HTERT RPE-1 (cell line): ENCODE results near the gene CDH16.
"Not testable (repeated sequence)": the region's sequence is repeated elsewhere in the genome, so short reads cannot be mapped to it uniquely, and the experiment has no call there.

Source experiments
- in situ Hi-C: fragments of 300-500 bp; cut with MboI; formaldehyde crosslinking; loops from 4 replicates; pipeline ENCODE4 v1.14.3; 2020; ENCODE audit warnings: low sequenced_read_pairs

The CDH16 gene

DNA sequence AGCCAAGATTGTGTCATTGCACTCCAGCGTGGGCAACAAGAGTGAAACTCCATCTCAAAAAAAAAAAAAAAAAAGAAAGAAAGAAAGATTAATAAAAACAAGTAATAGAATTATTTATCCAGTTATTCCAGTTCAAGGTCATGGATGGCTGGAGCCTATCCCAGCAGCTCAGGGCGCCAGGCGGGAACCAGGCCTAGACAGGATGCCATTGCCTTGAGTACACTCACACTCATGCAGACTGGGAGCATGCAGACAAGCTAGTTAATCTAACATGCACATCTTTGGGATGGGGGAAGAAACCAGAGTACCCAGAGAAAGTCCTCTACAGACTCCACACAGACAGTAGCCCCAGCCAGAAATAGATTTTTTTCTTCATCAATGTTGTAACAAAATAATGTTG lies 20.5 kb downstream of the CDH16 start:
- in situ Hi-C loops: no loop called here

DNA sequence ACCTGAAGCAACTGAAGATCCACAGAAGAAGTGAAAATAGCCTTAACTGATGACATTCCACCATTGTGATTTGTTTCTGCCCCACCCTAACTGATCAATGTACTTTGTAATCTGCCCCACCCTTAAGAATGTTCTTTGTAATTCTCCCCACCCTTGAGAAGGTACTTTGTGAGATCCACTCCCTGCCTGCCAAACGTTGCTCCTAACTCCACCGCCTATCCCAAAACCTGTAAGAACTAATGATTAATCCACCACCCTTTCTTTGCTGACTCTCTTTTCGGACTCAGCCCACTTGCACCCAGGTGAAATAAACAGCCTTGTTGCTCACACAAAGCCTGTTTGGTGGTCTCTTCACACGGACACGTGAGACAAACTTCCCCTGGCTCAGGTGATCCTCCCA lies 22.0 kb downstream of the CDH16 start:
- in situ Hi-C loops: not testable (repeated sequence)

DNA sequence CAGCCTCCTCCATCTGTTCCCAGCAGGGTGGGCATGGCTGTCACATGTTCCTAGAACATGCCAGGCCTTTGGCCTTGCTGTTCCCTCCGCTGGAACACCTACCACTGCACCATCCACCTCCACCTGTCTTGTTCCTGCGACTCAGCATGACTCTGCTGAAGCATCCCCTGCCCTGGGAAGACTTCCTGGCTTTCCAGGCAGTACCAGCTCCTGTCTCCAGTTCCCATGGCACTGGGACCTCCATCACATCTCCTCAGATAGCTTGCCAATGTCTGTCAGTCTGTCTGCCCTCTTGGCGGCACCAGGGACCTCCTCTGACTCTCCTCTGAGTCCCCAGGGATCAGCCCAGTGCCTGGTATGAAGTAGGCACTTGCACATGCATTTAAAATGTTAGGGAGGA lies 22.7 kb downstream of the CDH16 start:
- in situ Hi-C loops: no loop called here

DNA sequence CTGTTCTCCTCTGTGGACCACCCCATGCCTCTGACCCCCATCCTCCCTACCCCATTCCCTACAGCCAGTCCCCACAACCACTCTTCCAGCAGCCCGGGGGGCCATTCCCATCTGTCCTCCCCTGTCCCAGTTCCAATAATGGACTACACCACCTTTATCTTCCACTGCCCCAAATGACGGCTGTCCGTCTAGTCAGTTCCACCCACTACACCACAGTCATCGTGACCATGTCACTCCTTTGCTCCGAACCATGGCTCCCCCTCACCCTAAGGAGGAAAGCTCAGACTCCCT lies 23.1 kb downstream of the CDH16 start:
- in situ Hi-C loops: no loop called here

DNA sequence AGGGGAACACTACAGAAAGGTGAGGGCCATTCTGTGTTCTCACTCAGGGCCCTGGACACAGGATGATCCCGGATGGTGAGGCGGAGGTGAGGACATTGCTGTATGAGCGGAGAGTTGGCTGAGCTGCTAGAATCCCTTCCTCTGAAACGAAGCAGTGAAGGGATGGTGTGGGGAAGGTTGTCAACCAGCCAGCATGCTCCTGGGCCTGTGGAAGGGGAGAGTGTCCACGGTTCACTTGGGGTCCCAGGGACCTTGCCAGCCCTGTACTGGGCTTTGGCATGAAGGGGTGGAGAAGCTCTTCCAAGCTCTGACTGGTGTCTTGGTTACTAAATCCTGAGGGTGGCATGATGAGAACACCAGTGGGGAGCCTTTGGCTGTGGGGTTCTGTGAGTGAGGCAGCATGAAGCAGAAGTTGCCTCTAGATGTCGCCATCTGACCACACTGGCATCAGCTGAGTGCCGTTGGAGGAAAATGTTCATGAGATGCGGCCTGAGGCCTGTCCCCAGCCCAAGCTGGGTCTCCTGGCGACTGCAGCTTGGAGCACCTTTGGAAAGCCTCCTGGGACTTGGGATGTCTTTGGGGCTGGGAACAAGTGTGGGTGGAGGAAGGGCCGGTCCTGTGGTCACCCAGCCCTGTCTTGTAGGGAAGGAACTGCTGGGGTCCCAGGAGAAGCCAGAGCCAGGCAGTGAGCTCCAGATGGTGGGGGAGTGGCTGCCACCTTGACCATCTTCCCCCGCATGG lies 23.6 kb downstream of the CDH16 start:
- in situ Hi-C loops: no loop called here

DNA sequence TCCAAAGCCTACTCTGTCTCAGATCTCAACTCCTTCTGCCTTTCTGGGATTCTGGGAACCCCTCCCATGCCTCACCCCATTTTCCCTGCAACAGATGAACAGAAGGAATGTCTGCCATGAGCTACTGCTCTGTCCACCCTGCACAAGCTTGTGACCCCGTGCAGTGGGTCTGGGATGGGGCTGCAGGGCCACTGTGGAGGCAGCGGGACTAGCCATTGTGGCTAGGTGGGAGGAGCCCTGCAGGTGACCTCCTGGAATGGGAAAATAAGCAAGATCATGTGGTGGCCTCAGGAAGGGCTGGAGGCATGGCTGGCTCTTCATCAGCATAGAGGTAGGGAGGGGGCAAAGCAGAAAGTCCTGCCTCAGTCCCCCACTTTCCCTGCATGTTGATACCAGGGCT lies 24.6 kb downstream of the CDH16 start:
- in situ Hi-C loops: no loop called here

DNA sequence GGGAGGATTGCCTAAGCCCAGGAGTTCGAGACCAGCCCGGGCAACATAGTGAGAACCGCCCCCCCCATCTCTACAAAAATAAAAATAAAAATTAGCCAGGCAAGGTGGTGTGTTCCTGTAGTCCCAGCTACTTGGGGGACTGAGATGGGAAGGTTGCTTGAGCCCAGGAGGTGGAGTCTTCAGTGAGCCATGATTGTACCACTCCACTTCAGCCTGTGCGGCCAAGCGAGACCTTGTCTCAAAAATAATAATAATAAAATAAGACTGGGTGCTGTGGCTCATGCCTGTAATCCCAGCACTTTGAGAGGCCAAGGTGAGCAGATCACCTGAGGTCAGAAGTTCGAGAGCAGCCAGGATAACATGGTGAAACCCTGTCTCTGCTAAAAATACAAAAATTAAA lies 26.9 kb downstream of the CDH16 start:
- in situ Hi-C loops: no loop called here

DNA sequence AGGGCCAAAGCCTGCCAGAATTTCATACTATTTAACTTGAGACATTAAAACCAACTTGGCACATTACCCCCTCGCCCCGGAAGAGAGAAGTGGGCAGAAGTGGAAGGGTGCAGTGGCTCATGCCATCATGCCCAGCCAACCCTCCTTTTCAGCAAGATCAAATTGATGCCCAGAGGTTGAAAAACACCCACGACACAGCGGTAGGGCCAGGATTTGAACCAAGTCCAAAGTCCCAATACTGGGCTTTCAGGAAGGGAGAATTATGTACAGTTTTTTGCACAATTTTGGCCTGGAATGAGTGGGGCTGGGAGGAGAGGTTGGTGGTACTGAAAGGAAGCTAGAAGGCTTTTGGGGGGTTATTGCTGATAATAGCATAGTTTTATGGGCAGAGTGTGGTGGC lies 27.3 kb downstream of the CDH16 start:
- in situ Hi-C loops: no loop called here

DNA sequence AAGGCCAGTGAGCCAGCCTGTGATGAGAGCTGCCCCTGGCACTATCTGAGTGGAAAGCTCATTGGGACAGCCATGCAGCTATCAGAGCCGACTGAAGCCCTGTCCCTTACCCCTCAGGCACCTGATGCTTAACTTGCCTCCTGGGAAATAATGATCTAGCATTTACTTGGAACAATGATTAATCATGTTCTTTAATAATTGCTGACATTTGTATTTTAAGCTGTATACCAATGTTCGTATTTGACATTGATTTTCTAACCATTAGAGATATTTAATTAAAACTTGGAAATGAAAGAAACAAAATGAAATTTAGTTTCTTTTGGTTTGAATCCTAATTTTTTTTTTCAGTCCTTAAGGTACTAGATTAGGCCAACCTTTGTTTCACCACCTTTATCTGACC lies 27.9 kb downstream of the CDH16 start:
- in situ Hi-C loops: no loop called here

DNA sequence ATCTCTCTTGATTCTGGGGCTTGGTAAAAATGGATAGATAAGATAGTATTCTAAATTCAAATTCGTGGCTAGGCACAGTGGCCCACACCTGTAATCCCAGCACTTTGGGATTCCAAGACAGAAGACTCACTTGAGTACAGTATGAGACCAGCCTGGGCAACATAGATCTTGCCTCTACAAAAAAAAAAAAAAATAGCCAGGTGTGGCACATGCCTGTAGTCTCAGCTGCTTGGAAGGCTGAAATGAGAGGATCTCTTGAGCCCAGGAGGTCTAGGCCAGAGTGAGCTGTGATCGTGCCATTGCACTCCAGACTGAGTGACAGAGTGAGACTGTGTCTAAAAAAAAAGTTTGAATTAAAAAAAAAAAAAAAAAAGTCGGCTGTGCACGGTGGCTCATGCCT lies 29.1 kb downstream of the CDH16 start:
- in situ Hi-C loops: no loop called here

DNA sequence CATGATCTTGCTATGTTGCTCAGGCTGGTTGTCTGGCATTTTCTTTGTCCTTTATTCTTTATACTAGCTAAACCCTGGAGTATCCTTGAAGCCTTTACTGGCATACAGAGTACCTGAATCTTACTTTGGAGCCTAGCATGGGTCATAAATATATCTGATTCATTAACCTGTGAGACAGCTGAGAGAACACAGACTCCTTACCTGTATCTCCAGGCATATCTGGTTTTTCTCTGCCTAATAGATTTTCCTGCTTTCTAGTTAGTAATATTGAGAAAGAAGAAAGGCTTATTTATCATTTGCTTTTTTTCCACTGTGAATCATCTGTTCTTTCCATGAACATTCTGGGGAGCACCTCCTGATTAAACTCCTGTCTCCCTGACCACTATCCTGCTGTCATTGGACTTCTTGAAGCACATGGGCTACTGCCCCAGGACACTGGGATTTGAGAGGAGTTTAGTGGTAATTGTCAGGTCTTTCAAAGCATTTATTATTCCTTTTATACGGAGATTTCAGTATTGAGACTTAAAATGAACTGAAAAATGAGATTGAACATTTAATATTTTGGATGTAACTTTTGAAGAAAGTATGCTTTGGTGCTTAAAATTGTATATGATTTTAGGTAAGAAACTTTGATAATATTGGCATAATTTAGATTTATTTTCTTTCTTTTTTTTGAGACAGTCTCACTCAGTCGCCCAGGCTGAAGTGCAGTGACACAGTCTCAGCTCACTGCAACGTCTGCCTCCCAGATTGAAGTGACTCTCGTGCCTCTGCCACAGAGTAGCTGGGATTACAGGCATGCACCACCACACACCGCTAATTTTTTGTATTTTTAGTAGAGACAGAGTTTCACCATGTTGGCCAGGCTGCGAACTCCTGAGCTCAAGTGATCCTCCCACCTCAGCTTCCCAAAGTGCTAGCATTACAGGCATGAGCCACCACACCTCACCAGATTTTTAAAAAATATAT lies 29.8 kb downstream of the CDH16 start:
- in situ Hi-C loops: no loop called here

DNA sequence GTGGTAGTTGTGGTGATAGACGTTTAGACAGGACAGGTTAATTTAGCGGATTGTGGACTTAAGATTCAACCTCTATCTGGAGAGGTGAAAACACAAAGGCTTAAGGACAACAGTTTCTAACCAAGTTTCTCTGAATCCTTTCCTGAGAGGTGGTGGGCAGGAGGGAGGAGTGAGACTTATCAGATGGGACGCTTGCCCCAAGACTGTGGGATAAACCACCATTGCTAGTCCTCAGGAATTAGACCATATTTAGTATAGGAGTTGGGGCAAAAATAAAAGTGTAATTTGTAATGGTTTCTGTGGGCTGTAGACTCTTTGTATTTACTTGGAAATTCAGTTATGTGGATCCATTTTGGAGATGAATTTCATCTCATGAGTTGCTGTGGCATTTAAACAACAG lies 31.8 kb downstream of the CDH16 start:
- in situ Hi-C loops: no loop called here

DNA sequence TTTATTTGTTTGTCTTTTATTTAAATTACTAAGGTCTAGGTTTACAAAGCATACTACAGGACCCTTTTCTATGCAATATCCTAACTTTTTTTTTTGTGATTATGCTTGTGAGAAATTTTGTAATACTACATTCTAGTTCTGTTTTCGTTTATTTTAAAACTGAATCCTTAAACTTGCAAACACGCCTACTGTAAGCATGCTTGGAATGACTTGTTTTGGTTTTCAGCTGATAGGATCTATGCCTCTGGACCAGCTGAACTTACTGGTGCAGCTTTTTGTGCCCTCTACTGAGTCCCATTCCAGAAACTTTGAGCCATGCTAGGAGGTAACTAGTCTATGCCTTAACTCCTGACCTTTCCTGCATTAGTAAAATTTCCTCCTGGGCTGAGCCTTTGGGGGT lies 32.4 kb downstream of the CDH16 start:
- in situ Hi-C loops: no loop called here

DNA sequence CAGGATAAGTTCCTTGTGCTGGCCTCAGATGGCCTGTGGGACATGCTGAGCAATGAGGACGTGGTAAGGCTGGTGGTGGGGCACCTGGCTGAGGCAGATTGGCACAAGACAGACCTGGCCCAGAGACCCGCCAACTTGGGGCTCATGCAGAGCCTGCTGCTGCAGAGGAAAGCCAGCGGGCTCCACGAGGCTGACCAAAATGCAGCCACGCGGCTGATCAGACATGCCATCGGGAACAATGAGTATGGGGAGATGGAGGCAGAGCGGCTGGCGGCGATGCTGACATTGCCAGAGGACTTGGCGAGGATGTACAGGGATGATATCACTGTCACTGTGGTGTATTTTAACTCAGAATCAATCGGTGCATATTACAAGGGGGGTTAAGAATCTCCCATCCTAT lies 33.2 kb downstream of the CDH16 start:
- in situ Hi-C loops: no loop called here

DNA sequence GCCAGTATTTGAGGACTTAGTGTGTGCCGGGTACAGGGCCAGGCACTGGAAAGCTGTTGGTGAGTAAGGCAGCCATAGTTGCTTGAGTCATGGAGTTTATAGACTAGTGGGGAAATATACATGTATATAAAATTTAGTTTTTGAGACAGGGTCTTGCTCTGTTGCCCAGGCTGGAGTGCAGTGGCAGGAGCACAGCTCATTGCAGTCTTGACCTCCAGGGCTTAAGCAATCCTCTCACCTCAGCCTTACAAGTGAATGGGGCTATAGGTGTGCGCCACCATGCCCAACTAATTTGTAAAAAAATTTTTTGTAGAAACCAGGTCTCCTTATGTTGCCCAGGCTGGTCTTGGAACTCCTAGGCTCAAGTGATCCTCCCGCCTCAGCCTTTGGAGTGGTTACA lies 36.0 kb downstream of the CDH16 start:
- in situ Hi-C loops: no loop called here

DNA sequence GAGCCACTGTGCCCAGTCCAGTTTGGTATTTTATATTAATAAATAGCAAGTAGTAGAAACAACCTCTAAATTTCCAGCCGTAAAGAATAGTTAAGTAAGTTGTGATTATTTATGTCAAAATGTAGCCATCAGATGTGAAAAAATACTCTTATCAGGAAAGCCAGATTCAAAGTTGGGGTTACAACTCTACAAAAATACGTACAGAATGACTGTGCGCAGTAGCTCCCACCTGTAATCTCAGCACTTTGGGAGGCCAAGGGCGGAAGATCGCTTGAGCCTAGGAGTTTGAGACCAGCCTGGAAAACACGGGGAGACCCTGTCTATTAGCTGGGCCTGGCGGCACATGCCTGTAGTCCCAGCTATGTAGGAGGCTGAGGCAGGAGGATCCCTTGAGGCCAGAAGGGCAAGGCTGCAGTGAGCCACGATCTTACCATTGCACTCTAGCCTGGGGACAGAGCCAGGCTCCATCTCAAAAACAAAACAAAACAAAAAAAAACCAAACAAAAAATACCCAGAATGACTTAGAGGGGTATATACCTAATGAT lies 36.6 kb downstream of the CDH16 start:
- in situ Hi-C loops: no loop called here

DNA sequence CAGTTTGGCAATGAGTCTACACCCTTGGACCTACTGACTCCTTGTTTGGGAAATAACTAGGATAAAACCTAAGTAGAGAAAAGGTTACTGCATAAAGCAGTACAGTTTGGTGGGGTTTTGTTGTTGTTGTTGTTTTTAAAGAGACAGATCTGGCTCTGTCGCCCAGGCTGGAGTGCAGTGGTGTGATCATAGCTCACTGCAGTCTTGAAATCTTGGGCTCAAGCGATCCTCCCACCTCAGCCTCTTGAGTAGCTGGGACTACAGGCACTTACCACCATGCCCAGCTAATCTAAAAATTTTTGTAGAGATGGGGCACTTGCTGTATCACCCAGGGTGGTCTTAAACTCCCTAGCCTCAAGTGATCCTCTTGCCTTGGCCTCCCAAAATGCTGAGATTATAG lies 37.1 kb downstream of the CDH16 start:
- in situ Hi-C loops: no loop called here

DNA sequence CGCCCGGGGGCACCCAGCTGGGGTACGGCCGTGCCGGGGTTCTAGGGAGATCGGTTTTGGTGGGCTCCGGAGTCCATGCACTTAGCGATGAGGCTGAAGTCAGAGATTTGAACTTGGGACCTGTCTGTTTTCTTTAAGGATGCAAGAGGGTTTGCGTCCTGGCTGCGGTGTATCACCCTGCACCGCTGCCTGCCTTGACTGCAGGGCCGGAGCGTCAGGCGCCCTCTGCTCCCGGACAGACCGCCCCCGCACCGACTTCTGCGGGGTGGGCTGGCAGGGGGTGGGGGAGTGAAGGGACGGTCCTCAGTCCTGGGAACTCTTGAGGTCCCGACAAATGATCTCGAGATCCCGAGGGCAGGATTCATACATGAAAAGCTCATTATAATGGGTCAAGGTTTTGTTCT lies 37.7 kb downstream of the CDH16 start:
- in situ Hi-C loops: no loop called here

DNA sequence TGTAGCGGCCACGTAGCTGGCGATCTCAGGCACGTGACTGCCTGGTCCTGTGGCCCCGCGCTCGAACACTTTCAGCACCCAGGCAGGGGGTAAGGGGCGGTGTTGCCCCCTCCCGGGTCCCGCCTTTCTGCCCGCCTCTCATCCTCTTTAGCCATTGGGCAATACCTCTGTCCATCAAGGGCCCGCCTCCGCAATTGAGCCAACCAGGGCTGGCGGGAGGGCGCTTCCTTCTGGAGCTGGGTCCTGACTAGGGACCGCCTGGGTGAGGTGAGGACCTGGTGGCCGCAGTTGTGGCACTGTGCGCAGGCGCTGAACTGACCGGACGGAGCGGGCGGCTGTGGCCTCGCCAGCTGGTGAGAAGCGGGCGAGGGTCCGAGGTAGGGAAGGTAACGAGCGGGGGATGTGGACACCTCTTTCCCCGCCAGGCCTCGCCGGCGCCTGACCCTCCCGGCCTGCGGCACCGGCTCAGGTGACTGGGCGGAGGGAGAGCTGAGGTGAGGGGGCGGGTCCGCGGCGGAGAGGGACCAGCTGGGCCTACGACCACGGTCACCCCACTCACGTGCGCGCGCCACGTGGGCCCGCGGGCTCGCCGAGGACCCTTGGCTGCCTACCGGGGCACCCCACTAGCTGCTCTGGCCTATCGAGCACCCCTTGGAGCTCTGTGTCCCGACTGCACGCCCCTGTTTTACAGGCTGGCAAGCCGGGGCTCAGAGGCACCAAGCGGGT lies 38.2 kb downstream of the CDH16 start, which contains the start of gene PDP2:
Gene PDP2 (plus strand): TSS at position 228 of the 726 bp plus-strand sequence. CDS start 3,770 bp downstream, outside the sequence.
- in situ Hi-C loops: no loop called here

DNA sequence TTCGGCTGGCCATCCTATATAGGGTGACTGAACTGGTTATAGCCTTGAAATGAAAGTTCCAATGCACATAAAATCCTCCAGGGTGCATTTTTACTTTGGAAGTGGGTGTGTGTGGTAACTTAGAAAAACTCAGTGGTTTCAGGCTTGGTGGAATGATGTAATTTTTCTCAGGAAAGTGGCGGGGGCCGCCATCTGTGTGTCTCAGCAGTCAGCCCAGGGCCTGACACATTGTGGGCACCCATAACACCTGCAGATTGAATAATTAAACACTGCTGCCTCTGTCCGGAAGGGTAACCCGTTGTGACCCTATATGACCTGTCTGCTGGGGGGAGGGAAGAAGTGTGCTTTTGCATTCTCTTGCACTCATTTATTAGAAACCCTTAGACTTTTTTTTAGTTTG lies 40.6 kb downstream of the CDH16 start:
- in situ Hi-C loops: no loop called here

DNA sequence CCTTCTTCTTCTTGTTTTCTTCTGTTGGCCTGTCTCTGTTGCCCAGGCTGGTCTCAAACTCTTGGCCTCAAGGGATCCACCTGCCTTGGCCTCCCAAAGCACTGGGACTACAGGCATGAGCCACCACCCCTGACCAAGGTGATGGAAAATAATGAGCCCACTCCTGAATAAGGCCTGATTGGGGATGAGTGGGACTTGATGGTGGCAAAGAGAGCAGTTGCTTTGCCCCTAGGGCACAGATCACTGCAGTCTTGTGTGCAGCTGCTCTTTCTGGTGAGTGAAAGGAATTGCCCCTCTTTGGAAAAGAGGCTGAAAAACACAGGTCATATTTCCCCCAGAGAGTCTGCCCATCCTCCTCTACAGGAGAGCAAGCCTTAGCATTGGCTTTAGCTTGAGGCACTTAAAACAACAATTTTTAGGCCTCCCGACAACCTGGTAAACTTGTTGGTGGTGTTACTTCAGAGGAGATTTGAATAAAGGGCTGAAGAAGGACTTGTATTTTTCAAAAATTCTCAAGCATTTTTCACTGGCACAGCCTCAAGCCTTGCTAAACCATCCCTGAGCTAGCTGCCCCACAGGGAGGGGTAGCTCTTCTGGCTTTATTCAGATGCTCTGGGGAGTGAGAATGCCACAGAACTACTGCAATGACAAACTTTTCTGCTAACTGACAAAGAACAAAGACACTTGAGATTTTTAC lies 44.5 kb downstream of the CDH16 start:
- in situ Hi-C loops: no loop called here
